ENCODE data around the gene FBP2. TPM values are rescaled to one million over a fixed set of nuclear protein-coding genes. Genes with fewer than 3 reads are reported as not detected.

The FBP2 gene
- 1 to 10 TPM in 1 of 2 donors, not detected in 1; 2.0 TPM for total RNA-seq

DNA sequence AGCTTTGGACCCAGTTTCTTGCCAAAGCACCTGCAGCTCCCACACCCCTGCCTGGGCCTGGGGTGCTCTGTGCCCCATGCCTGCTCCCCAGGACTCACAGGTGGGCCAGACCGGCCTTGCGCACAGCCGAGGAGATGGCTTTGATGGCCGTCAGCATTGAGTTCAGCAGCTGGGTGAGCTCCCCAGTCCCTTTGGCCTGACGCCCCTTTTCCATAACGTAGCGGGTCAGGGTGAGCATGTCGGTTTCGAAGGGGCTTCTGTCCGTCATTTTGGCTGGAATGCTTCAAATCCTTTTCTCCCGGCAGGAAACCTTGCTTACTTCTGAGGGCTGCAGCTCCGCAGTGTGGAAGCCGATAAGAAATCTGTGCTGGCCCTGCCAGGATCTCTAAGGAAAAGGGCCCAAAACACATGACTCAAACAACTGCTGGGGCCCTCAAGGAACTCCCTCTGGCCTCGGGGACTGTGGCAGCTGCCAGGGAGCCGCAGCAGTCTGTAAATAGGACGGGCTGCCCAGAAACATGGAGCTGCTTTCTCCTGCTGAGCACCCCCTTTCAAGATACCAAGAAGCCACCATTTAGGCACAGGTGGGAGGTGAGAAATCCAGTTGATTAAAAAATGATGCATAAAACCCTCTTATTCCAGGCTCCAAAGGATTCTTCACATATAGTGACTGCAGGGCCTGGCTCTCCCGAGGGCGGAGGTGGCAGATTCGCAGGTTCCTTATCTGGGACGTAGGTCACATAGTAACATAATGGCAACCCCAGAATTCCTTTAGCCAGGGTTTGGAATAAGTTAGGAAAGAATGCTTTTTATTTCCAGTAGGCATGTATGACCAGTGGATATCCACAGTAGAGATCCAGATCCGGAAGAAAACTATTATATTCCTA lies at the start of gene FBP2:
Gene FBP2, minus strand, starts transcription at position 366 of the 887 bp plus-strand sequence. Its CDS starts 98 bp downstream, at position 268.
- Histone ChIP-seq H3K36me3 (no peaks in the 10 kb centered on the region), H3K4me1 (replicated peaks) (no peaks in the 10 kb centered on the region), H3K27ac (no peak within 1 kb of the TSS), H3K4me3 (no peak within 1 kb of the TSS), H3K27me3 (replicated peaks; ENCODE audit: insufficient read depth) (no peaks in the 10 kb centered on the region), H3K9me3 (no peaks in the 10 kb centered on the region)
- no peak for DNase-seq (ENCODE audit: low spot score)
- WGBS: 68% methylated on average over 21 of the region's 21 CpGs
- TF ChIP-seq POLR2AphosphoS5 (IDR thresholded peaks at IDR 0.05) (no peak), POLR2A (IDR thresholded peaks at IDR 0.05) (no peak)
- TF ChIP-seq, protein P1, sequence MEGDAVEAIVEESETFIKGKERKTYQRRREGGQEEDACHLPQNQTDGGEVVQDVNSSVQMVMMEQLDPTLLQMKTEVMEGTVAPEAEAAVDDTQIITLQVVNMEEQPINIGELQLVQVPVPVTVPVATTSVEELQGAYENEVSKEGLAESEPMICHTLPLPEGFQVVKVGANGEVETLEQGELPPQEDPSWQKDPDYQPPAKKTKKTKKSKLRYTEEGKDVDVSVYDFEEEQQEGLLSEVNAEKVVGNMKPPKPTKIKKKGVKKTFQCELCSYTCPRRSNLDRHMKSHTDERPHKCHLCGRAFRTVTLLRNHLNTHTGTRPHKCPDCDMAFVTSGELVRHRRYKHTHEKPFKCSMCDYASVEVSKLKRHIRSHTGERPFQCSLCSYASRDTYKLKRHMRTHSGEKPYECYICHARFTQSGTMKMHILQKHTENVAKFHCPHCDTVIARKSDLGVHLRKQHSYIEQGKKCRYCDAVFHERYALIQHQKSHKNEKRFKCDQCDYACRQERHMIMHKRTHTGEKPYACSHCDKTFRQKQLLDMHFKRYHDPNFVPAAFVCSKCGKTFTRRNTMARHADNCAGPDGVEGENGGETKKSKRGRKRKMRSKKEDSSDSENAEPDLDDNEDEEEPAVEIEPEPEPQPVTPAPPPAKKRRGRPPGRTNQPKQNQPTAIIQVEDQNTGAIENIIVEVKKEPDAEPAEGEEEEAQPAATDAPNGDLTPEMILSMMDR (IDR thresholded peaks at IDR 0.05): no peak
- intact Hi-C loops (cut with DNase I): no loop called here

DNA sequence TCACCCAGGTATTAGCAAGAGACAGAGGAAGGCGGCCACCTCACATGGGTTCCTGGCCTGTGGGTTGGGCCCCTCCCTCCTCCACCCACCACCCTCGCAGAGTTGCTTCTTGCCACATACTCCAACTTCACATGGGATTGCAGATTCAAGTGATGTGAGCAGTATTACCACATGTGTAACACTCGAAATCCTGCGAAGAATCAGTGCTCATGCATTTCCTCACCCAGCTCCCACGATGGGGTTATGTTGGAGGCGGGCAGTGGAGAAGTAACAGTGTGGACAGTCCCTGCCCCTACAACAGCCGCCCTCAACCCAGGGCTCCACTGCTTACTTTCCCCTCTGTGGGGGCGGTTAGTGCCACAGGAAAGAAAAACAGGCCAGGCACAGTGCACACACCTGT lies 49.6 kb upstream of the FBP2 start:
- no peaks in the 10 kb centered on the region for H3K27me3 ChIP-seq (replicated peaks; ENCODE audit: insufficient read depth)
- no peak overlapping the region for H3K4me3 ChIP-seq
- H3K36me3 ChIP-seq: no peaks in the 10 kb centered on the region
- H3K9me3 ChIP-seq: no peaks in the 10 kb centered on the region
- intact Hi-C loops (cut with DNase I): no loop called here
- H3K4me1 ChIP-seq (replicated peaks): no peaks in the 10 kb centered on the region
- DNase-seq (ENCODE audit: low spot score): no peak
- TF ChIP-seq POLR2A (IDR thresholded peaks at IDR 0.05): no peak
- TF ChIP-seq POLR2AphosphoS5 (IDR thresholded peaks at IDR 0.05): no peak
- TF ChIP-seq, protein P1 (IDR thresholded peaks at IDR 0.05): no peak
- H3K27ac ChIP-seq: no peak overlapping the region
- WGBS: 95% methylated on average over 8 of the region's 8 CpGs

DNA sequence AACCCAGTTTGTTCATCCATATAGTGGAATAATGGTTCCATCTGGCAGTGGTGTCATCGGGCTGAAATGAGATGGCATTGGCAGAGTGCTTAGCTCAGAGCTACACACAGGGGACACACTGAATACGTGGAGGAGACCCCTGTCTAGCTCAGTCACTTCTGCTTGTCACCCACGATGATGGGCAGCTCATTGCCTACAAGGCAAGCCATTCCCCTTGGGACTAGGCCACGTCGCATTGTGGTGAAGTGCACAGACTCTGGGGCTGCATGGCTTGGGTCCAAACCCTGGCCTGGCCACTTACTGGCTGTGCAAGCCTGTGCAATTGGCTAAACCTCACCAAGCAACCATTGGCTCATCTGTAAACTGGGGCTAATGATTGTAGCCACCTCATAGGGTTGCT lies 48.9 kb upstream of the FBP2 start:
- WGBS: 82% methylated on average over 5 of the region's 5 CpGs

DNA sequence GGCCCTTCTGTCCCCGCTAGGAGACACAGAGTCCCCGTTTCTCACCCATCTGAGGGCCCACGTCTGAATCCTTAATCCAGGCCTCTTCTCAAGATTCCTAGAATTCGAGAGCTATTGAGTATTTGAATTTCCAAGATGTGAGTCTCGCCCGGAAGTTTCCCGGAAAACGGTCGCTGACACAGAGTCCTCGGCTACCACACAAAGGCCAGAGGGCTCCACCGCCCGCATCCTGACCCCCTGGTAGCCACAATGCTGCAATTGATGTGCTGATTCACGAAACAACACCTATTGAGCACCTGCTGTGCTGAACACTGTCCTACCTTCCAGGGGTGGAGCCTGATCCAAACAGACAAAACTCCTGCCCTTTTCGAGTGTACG lies 46.4 kb upstream of the FBP2 start:
- H3K4me3 ChIP-seq: peak overlapping the region in 1 of 2 donors; percentile 50
- no peak for DNase-seq (ENCODE audit: low spot score)
- intact Hi-C loops (cut with DNase I): no loop called here
- no peaks in the 10 kb centered on the region for H3K4me1 ChIP-seq (replicated peaks)
- no peak overlapping the region for H3K27ac ChIP-seq
- H3K36me3 ChIP-seq: no peaks in the 10 kb centered on the region
- no peak for TF ChIP-seq POLR2A (IDR thresholded peaks at IDR 0.05)
- TF ChIP-seq POLR2AphosphoS5 (IDR thresholded peaks at IDR 0.05): no peak
- TF ChIP-seq, protein P1 (IDR thresholded peaks at IDR 0.05): no peak
- H3K27me3 ChIP-seq (replicated peaks; ENCODE audit: insufficient read depth): no peaks in the 10 kb centered on the region
- 85% methylated on average over 15 of the region's 15 CpGs for WGBS
- H3K9me3 ChIP-seq: no peaks in the 10 kb centered on the region

More for the DNA sequence above, 48.9 kb upstream of the FBP2 start:
- intact Hi-C loops (cut with DNase I): no loop called here
- Histone ChIP-seq H3K4me3 (no peak overlapping the region), H3K4me1 (replicated peaks) (no peaks in the 10 kb centered on the region), H3K27ac (no peak overlapping the region), H3K36me3 (no peaks in the 10 kb centered on the region), H3K27me3 (replicated peaks; ENCODE audit: insufficient read depth) (no peaks in the 10 kb centered on the region), H3K9me3 (no peaks in the 10 kb centered on the region)
- DNase-seq (ENCODE audit: low spot score): no peak
- TF ChIP-seq, protein P1 (IDR thresholded peaks at IDR 0.05): no peak
- TF ChIP-seq POLR2AphosphoS5 (IDR thresholded peaks at IDR 0.05) (no peak), POLR2A (IDR thresholded peaks at IDR 0.05) (no peak)
